ENCODE measurements around the gene GPR37L1.
A peak's percentile ranks its signal among the peaks of the same experiment; 100 is the strongest.
"Not testable (repeated sequence)": the region's sequence is repeated elsewhere in the genome, so short reads cannot be mapped to it uniquely, and the experiment has no call there.

Gene GPR37L1

GRCh38 chr1:202133496-202133895 is 10.8 kb downstream of the GPR37L1 start:
- H3K4me3 ChIP-seq (ENCODE audit: low read depth, low read length), result no peak overlapping the region
- no peak for TF ChIP-seq CTCF (IDR thresholded peaks at IDR 0.05; ENCODE audit: borderline replicate concordance, insufficient read depth, low read depth, low read length)

- TF ChIP-seq CTCF (IDR thresholded peaks at IDR 0.05; ENCODE audit: borderline replicate concordance, insufficient read depth, low read depth, low read length), result no peak
- no peak overlapping the region for H3K4me3 ChIP-seq (ENCODE audit: low read depth, low read length)
Measured at GRCh38 chr1:202133989-202134388, 11.3 kb downstream of the GPR37L1 start.

- no peak overlapping the region for H3K4me3 ChIP-seq (ENCODE audit: low read depth, low read length)
- TF ChIP-seq CTCF (IDR thresholded peaks at IDR 0.05; ENCODE audit: borderline replicate concordance, insufficient read depth, low read depth, low read length), result no peak
Measured at GRCh38 chr1:202134645-202135172, 12.0 kb downstream of the GPR37L1 start.

GRCh38 chr1:202135221-202135721 is 12.6 kb downstream of the GPR37L1 start:
- TF ChIP-seq CTCF (IDR thresholded peaks at IDR 0.05; ENCODE audit: borderline replicate concordance, insufficient read depth, low read depth, low read length), result peak; percentile 83
- no peak overlapping the region for H3K4me3 ChIP-seq (ENCODE audit: low read depth, low read length)

GRCh38 chr1:202140833-202141232 is 18.1 kb downstream of the GPR37L1 start:
- no peak overlapping the region for H3K4me3 ChIP-seq (ENCODE audit: low read depth, low read length)
- no peak for TF ChIP-seq CTCF (IDR thresholded peaks at IDR 0.05; ENCODE audit: borderline replicate concordance, insufficient read depth, low read depth, low read length)

GRCh38 chr1:202141468-202141867 is 18.8 kb downstream of the GPR37L1 start:
- H3K4me3 ChIP-seq (ENCODE audit: low read depth, low read length), result not testable (repeated sequence)

GRCh38 chr1:202143011-202143767 is 20.5 kb downstream of the GPR37L1 start:
- H3K4me3 ChIP-seq (ENCODE audit: low read depth, low read length), result peak overlapping the region; percentile 84
- no peak for TF ChIP-seq CTCF (IDR thresholded peaks at IDR 0.05; ENCODE audit: borderline replicate concordance, insufficient read depth, low read depth, low read length)
